GM12878 (cell line): ENCODE data around the gene BATF. TPM values are rescaled to one million over a fixed set of nuclear protein-coding genes. Genes with fewer than 3 reads are reported as not detected.

Experiments
- ATAC-seq: fragments of 200-7000 bp; cut with Tn5 transposase; 3 replicates; pipeline ENCODE4 v1.9.1; 2020; ENCODE audit warnings: mild to moderate bottlenecking, moderate library complexity
- BruUV-seq: library from RNA; stranded (reverse); fragments of 400-500 nt; replicated peaks from 2 replicates; lab custom pipeline; 2021; lab: Mats Ljungman, UMichigan
- CTCF ChIA-PET: fragments of 300-600 bp; sonication (Branson Sonifier 250); formaldehyde crosslinking; extraction: SDS; loops from one replicate; lab custom pipeline; 2021; ENCODE audit warnings: inconsistent platforms; lab: Yijun Ruan, JAX
- POLR2A ChIA-PET: fragments of 350-600 bp; formaldehyde crosslinking; extraction: SDS; loops from one replicate; lab custom pipeline; 2021; ENCODE audit warnings: inconsistent platforms; lab: Charles Lee
- RAD21 ChIA-PET: fragments of 300-600 bp; sonication (Branson Sonifier 250); formaldehyde crosslinking; loops from one replicate; lab custom pipeline; 2023; ENCODE audit warnings: antibody characterized with exemption; ENCODE audit not compliant: unreplicated experiment; lab: Charles Lee
- SMC1A ChIA-PET: fragments of 300-600 bp; sonication (Branson Sonifier 250); formaldehyde crosslinking; loops from one replicate; lab custom pipeline; 2023; ENCODE audit not compliant: unreplicated experiment, uncharacterized antibody; lab: Charles Lee
- DNase-seq: peaks from one replicate; pipeline ENCODE4 v3.0.0-alpha.2; 2011; ENCODE audit warnings: low read depth, low spot score
- FAIRE-seq: peaks from 3 replicates; lab custom pipeline; 2011; peaks lifted over from hg19 to GRCh38; lab: Jason Lieb, UNC
- H2AFZ ChIP-seq: 2 replicates; pipeline ENCODE4 v1.6.0; 2011; ENCODE audit warnings: low read depth, low read length, control low read depth; ENCODE audit not compliant: control insufficient read depth
- H3K27ac ChIP-seq: 2 replicates; pipeline ENCODE4 v1.5.1; 2011; ENCODE audit warnings: control low read depth; ENCODE audit not compliant: control insufficient read depth, insufficient read depth
- H3K27me3 ChIP-seq, 2 experiments: replicated peaks in 1 of 2; 2 replicates each; pipeline versions ENCODE4 v1.6.0 to v1.6.1; 2011; ENCODE audit warnings: low read length in 1 of 2; ENCODE audit not compliant: control insufficient read depth in 2 of 2, insufficient read depth in 2 of 2
- H3K36me3 ChIP-seq, 2 experiments: 2 replicates each; pipeline ENCODE4 v1.5.1; 2011; ENCODE audit warnings: low read length in 1 of 2; ENCODE audit not compliant: control insufficient read depth in 2 of 2, insufficient read depth in 2 of 2
- H3K4me1 ChIP-seq: 2 replicates; pipeline ENCODE4 v1.6.1; 2011; ENCODE audit warnings: mild to moderate bottlenecking, low read length, moderate library complexity, mixed read lengths; ENCODE audit not compliant: control insufficient read depth, insufficient read depth
- H3K4me2 ChIP-seq: 2 replicates; pipeline ENCODE4 v1.6.0; 2011; ENCODE audit warnings: control low read depth; ENCODE audit not compliant: control insufficient read depth, insufficient read depth
- H3K4me3 ChIP-seq: fragments of 200-600 bp; sonication (generic); 2 replicates; pipeline ENCODE4 v1.5.1; 2016
- H3K79me2 ChIP-seq: 2 replicates; pipeline ENCODE4 v1.6.0; 2011; ENCODE audit warnings: low read length; ENCODE audit not compliant: control insufficient read depth, insufficient read depth
- H3K9ac ChIP-seq: 2 replicates; pipeline ENCODE4 v1.8.0; 2011; ENCODE audit warnings: low read length, control low read depth, mixed read lengths; ENCODE audit not compliant: control insufficient read depth, insufficient read depth
- H3K9me3 ChIP-seq: replicated peaks from 3 replicates; pipeline ENCODE4 v1.5.1; 2011; ENCODE audit warnings: mild to moderate bottlenecking, low read length; ENCODE audit not compliant: control insufficient read depth, insufficient read depth
- H4K20me1 ChIP-seq: 2 replicates; pipeline ENCODE4 v1.6.0; 2011; ENCODE audit not compliant: control insufficient read depth, insufficient read depth
- CHD4 ChIP-seq: fragments of 200-600 bp; sonication (generic); IDR thresholded peaks from 2 replicates; pipeline ENCODE4 v1.6.1; 2016; ENCODE audit warnings: mild to moderate bottlenecking
- E2F8 ChIP-seq: fragments of 450-650 bp; IDR thresholded peaks from 2 replicates; pipeline ENCODE4 v1.6.1; 2018; ENCODE audit warnings: mild to moderate bottlenecking, low read depth, moderate library complexity; ENCODE audit not compliant: partially characterized antibody
- ESRRA ChIP-seq: IDR thresholded peaks from 2 replicates; pipeline ENCODE4 v1.6.1; 2012; ENCODE audit warnings: mild to moderate bottlenecking, low read length, improper control_type of control experiment
- GATAD2B ChIP-seq: fragments of 450-650 bp; conservative IDR thresholded peaks from 2 replicates; pipeline ENCODE4 v1.6.1; 2017; ENCODE audit warnings: low read depth, mild to moderate bottlenecking, moderate library complexity
- IRF3 ChIP-seq: fragments of 450-650 bp; IDR thresholded peaks from 2 replicates; pipeline ENCODE4 v1.6.1; 2014; ENCODE audit warnings: mild to moderate bottlenecking
- JUNB ChIP-seq: IDR thresholded peaks from 2 replicates; pipeline ENCODE4 v1.6.1; 2016; ENCODE audit warnings: antibody characterized with exemption, mild to moderate bottlenecking
- NFIC ChIP-seq: IDR thresholded peaks from 2 replicates; pipeline ENCODE4 v1.6.1; 2012; ENCODE audit warnings: low read depth, mild to moderate bottlenecking, inconsistent platforms, low read length, moderate library complexity
- NFXL1 ChIP-seq: fragments of 450-650 bp; IDR thresholded peaks from 2 replicates; pipeline ENCODE4 v1.6.1; 2017; ENCODE audit warnings: antibody characterized with exemption, mild to moderate bottlenecking, borderline replicate concordance
- SIN3A ChIP-seq: IDR thresholded peaks from 2 replicates; pipeline ENCODE4 v1.6.1; 2012; ENCODE audit warnings: low read depth, low read length, improper control_type of control experiment
- STAT1 ChIP-seq: fragments of 450-650 bp; conservative IDR thresholded peaks from 2 replicates; pipeline ENCODE4 v1.6.1; 2014; ENCODE audit warnings: antibody characterized with exemption, mild to moderate bottlenecking
- TCF12 ChIP-seq: IDR thresholded peaks from 2 replicates; pipeline ENCODE4 v1.6.1; 2011; ENCODE audit warnings: low read depth, mild to moderate bottlenecking, low read length
- WRNIP1 ChIP-seq: IDR thresholded peaks from 2 replicates; pipeline ENCODE4 v1.6.1; 2011; ENCODE audit warnings: low read depth, low read length, improper control_type of control experiment, borderline replicate concordance
- ZBTB11 ChIP-seq: fragments of 450-650 bp; formaldehyde crosslinking; IDR thresholded peaks from 2 replicates; pipeline ENCODE4 v1.5.0; 2022; ENCODE audit warnings: mild to moderate bottlenecking, missing genetic modification characterization
- ZNF274 ChIP-seq: IDR thresholded peaks from one replicate; pipeline ENCODE4 v1.8.0; 2011; ENCODE audit not compliant: insufficient read length, insufficient read depth
- ZZZ3 ChIP-seq: IDR thresholded peaks from 2 replicates; pipeline ENCODE4 v1.6.1; 2011; ENCODE audit warnings: low read depth; ENCODE audit not compliant: control insufficient read depth, insufficient read length
- WGBS: methylation state at CpG from one replicate; pipeline ENCODE4 v1.1.6; 2016; ENCODE audit warnings: low lambda C conversion rate; ENCODE audit not compliant: insufficient replicate concordance, insufficient coverage; ENCODE audit errors: missing lambda C conversion rate; 5-methylcytosine and 5-hydroxymethylcytosine counted together
- in situ Hi-C: fragments of 300-500 bp; cut with MboI; formaldehyde crosslinking; loops from 9 replicates; pipeline ENCODE4 v1.14.3; 2018; ENCODE audit warnings: mixed read lengths
- intact Hi-C: fragments of 100-400 bp; cut with micrococcal nuclease; formaldehyde crosslinking; loops from one replicate; pipeline ENCODE4 v1.14.2; 2022; ENCODE audit not compliant: unreplicated experiment
- polyA plus RNA-seq, 11 experiments: library from polyadenylated mRNA; depleted of rRNA in 4 of 11; unstranded in 6 of 11; stranded (reverse) in 5 of 11; fragments of >200 nt; fragmentation: Nextera tagmentation in 4 of 11; fragmentation: Illumina TruSeq in 1 of 11; extraction: Ambion mirVana in 4 of 11; extraction: Trizol in 1 of 11; gene quantifications; 1 replicate in 1 of 11; 2 replicates in 10 of 11; pipeline versions ENCODE4 v1.2.1 to v1.2.3, GENCODE V29; 2011 to 2016; ENCODE audit warnings: inconsistent platforms in 2 of 11, missing spikeins in 2 of 11, low read depth in 1 of 11
- total RNA-seq, 4 experiments: library from RNA; depleted of rRNA in 3 of 4; stranded (reverse); fragments of >200 nt in 3 of 4; fragmentation: Illumina TruSeq in 1 of 4; extraction: Trizol in 1 of 4; gene quantifications; 2 replicates each; pipeline versions ENCODE4 v1.2.1 to v1.2.3, GENCODE V29; 2013 to 2021
- TF ChIP-seq, protein P1 (sequence below): IDR thresholded peaks from 2 replicates; pipeline ENCODE4 v1.6.1; 2012; ENCODE audit warnings: low read depth, low read length, improper control_type of control experiment

Gene BATF
- total and polyA plus RNA-seq, 10 of the 15 experiments (the other 5 are each of a cell fraction or from before 2014, with no cell fraction given), result 10.0 to 154 (median 103) TPM

DNA sequence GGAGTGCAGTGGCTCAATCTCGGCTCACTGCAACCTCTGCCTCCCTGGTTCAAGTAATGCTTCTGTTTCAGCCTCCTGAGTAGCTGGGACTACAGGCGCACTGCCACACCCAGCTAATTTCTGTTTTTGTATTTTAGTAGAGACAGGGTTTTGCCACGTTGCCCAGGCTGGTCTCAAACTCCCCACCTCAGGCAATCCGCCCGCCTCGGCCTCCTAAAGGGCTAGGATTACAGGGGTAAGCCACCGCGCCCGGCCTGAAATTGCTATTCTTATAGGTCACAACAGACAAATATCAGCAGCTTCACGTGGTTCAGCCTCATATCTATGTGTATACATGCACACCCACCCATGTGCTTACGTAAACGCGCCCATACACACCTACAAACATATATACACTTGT is 23.6 kb downstream of the BATF start:
- ChIA-PET CTCF (interaction anchor here (1.6 to 25.9 kb wide), 2 partner anchors 16 to 24 kb away, joined by 5 to 481 read pairs; partner anchors contain the start of gene BATF), POLR2A (interaction anchor here (0.5 to 1.5 kb wide), 2 partner anchors 16 to 43 kb away, joined by 3 to 5 read pairs; no protein-coding TSS in a partner anchor), RAD21 (interaction anchor here (15.4 kb wide), 1 partner anchor 24 kb away, joined by 419 read pairs; the partner anchor contains the start of gene BATF), SMC1A (interaction anchor here (13.7 kb wide), 1 partner anchor 22 kb away, joined by 257 read pairs; the partner anchor contains the start of gene BATF)
- WGBS, result 73% methylated on average over 13 of the region's 13 CpGs
- TF ChIP-seq IRF3, result no peak
- TF ChIP-seq WRNIP1, result no peak
- no peak for TF ChIP-seq STAT1
- no peak for TF ChIP-seq SIN3A
- no peak for TF ChIP-seq TCF12
- no peak for TF ChIP-seq JUNB
- no peak for TF ChIP-seq ZNF274
- TF ChIP-seq, protein P1, sequence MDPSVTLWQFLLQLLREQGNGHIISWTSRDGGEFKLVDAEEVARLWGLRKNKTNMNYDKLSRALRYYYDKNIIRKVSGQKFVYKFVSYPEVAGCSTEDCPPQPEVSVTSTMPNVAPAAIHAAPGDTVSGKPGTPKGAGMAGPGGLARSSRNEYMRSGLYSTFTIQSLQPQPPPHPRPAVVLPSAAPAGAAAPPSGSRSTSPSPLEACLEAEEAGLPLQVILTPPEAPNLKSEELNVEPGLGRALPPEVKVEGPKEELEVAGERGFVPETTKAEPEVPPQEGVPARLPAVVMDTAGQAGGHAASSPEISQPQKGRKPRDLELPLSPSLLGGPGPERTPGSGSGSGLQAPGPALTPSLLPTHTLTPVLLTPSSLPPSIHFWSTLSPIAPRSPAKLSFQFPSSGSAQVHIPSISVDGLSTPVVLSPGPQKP, result no peak
- no peak for TF ChIP-seq ZBTB11 (CRISPR knock-in tag)
- no peak for TF ChIP-seq GATAD2B
- no peak for TF ChIP-seq NFXL1
- TF ChIP-seq CHD4, result no peak
- TF ChIP-seq ZZZ3, result no peak
- TF ChIP-seq ESRRA, result no peak
- no peak for TF ChIP-seq E2F8
- no peak for TF ChIP-seq NFIC
- Histone ChIP-seq H3K27ac (no peak overlapping the region), H3K79me2 (peaks cover 42% of the 10 kb centered on the region), H2AFZ (no peak overlapping the region), H4K20me1 (no peaks in the 10 kb centered on the region; the same call in 1 of the 2 replicates), H3K36me3 (peaks cover 11 to 16% of the 10 kb centered on the region in 2 experiments; a peak in 3 of 4 replicates), H3K27me3 (no peaks in the 10 kb centered on the region), H3K4me1 (peaks cover 50% of the 10 kb centered on the region), H3K9ac (no peak overlapping the region), H3K9me3 (no peaks in the 10 kb centered on the region), H3K4me3 (no peak overlapping the region), H3K4me2 (no peak overlapping the region)
- DNase-seq (no peak), FAIRE-seq (no peak), ATAC-seq (no peak)
- intact Hi-C loops (loop anchor here (10.0 kb wide), 1 partner anchor 51 kb away; no protein-coding TSS in a partner anchor), in situ Hi-C loops (loop anchor here (25.0 kb wide), 1 partner anchor 1784 kb away; a partner anchor contains a TSS)
- BruUV-seq, result no TSS peak
